CD4-positive, alpha-beta T cell (primary cell): ENCODE data around the gene LSM11. TPM values are rescaled to one million over a fixed set of nuclear protein-coding genes. Genes with fewer than 3 reads are reported as not detected.
A peak's percentile ranks its signal among the peaks of the same experiment; 100 is the strongest.
"Not testable (repeated sequence)": the region's sequence is repeated elsewhere in the genome, so short reads cannot be mapped to it uniquely, and the experiment has no call there.

ENCODE experiments used
- ATAC-seq: fragments of 200-7000 bp; cut with Tn5 transposase; one replicate; pipeline ENCODE4 v1.10.0; 2022; ENCODE audit warnings: mild to moderate bottlenecking; ENCODE audit not compliant: poor library complexity
- CTCF ChIA-PET: fragments of 350-600 bp; sonication (Branson Sonifier 250); formaldehyde crosslinking; loops from one replicate; lab custom pipeline; 2021; ENCODE audit warnings: antibody characterized with exemption, inconsistent platforms; lab: Charles Lee
- POLR2A ChIA-PET: fragments of 350-600 bp; sonication (Branson Sonifier 250); formaldehyde crosslinking; loops from one replicate; lab custom pipeline; 2021; ENCODE audit warnings: antibody characterized with exemption, inconsistent platforms; lab: Charles Lee
- DNase-seq, 14 experiments: peaks; one replicate each; pipeline ENCODE4 v3.0.0-alpha.2; 2013 to 2020; ENCODE audit warnings: mixed read lengths in 2 of 14
- H3K27ac ChIP-seq, 2 donors: one replicate each; pipeline versions ENCODE4 v1.5.1 to v1.7.0; 2013; ENCODE audit warnings: low read length in 2 of 2, low read depth in 1 of 2, mild to moderate bottlenecking in 1 of 2
- H3K27me3 ChIP-seq, 2 experiments: 1 replicate in 1 of 2; 2 replicates in 1 of 2; pipeline versions ENCODE4 v1.6.1 to v1.7.0; 2013; ENCODE audit warnings: low read length in 2 of 2, control low read depth in 1 of 2, mild to moderate bottlenecking in 1 of 2, moderate library complexity in 1 of 2; ENCODE audit not compliant: insufficient read depth in 2 of 2, control insufficient read depth in 1 of 2
- H3K36me3 ChIP-seq: one replicate; pipeline ENCODE4 v1.6.1; 2013; ENCODE audit warnings: low read length, control low read depth; ENCODE audit not compliant: insufficient read depth
- H3K4me1 ChIP-seq: one replicate; pipeline ENCODE4 v1.6.1; 2013; ENCODE audit warnings: low read length, control low read depth; ENCODE audit not compliant: insufficient read depth
- H3K4me3 ChIP-seq: one replicate; pipeline ENCODE4 v1.5.1; 2013; ENCODE audit warnings: mild to moderate bottlenecking, low read length, moderate library complexity
- H3K9me3 ChIP-seq, 2 experiments: 1 replicate in 1 of 2; 2 replicates in 1 of 2; pipeline versions ENCODE4 v1.6.1 to v1.7.0; 2013; ENCODE audit warnings: low read length in 2 of 2, mild to moderate bottlenecking in 2 of 2, control low read depth in 1 of 2, moderate library complexity in 1 of 2; ENCODE audit not compliant: control insufficient read depth in 1 of 2, insufficient read depth in 1 of 2
- H3K27ac Mint-ChIP-seq: one replicate; pipeline ENCODE4 v1.8.0; 2020; ENCODE audit warnings: mixed read lengths
- H3K27me3 Mint-ChIP-seq: one replicate; pipeline ENCODE4 v1.8.0; 2021; ENCODE audit warnings: mixed read lengths
- H3K36me3 Mint-ChIP-seq: one replicate; pipeline ENCODE4 v1.8.0; 2021; ENCODE audit warnings: low read depth, mixed read lengths
- H3K4me1 Mint-ChIP-seq: one replicate; pipeline ENCODE4 v1.8.0; 2021; ENCODE audit warnings: low read depth, mixed read lengths
- H3K4me3 Mint-ChIP-seq: one replicate; pipeline ENCODE4 v1.8.0; 2020; ENCODE audit warnings: mild to moderate bottlenecking, mixed read lengths
- H3K9me3 Mint-ChIP-seq: one replicate; pipeline ENCODE4 v1.8.0; 2020; ENCODE audit warnings: mixed read lengths
- intact Hi-C, 2 experiments: fragments of 100-400 bp; cut with DNase I in 1 of 2; cut with micrococcal nuclease in 1 of 2; formaldehyde crosslinking; loops; one replicate each; pipeline versions ENCODE4 v1.15.1 to v1.9.0; 2023 to 2025; cut with DNase I, micrococcal nuclease
- polyA plus RNA-seq, 2 donors: library from polyadenylated mRNA; unstranded; fragments of 120-200 nt; gene quantifications; one replicate each; pipeline ENCODE4 v1.2.1, GENCODE V29; 2013
- total RNA-seq, 174 experiments: library from RNA in 2 of 174; stranded (reverse) in 2 of 174; gene quantifications; one replicate each; pipeline ENCODE4 v1.2.3 and lab custom pipeline; 2021 to 2026
- TF ChIP-seq, protein P1 (sequence below): fragments of 200-600 bp; IDR thresholded peaks from one replicate; pipeline ENCODE4 v1.8.0; 2022; ENCODE audit warnings: antibody characterized with exemption, mild to moderate bottlenecking

Gene LSM11
- total RNA-seq (under 1 TPM; 0.49 to 0.70 TPM), total RNA-seq (lab: John Stamatoyannopoulos, UW) (4.7 to 46.5 (median 22.6) reads per million in 172 experiments)
- 3.4 TPM for polyA plus RNA-seq (2013, experiment 1 of 2)
- 2.9 TPM for polyA plus RNA-seq (2013, experiment 2 of 2)

- DNase-seq (peak; percentile 75 to 96 (median 88)), ATAC-seq (peak; percentile 97)
- ChIA-PET POLR2A (interaction anchor here (0.8 to 3.5 kb wide), 6 partner anchors 12 to 311 kb away, joined by 3 to 28 read pairs (median 6); partner anchors contain the start of genes C5orf52 and THG1L), CTCF (interaction anchor here (0.6 to 2.9 kb wide), 34 partner anchors 11 to 1463 kb away, joined by 3 to 54 read pairs (median 4); partner anchors contain the start of genes CLINT1 and THG1L)
- H3K9me3 ChIP-seq = no peaks in the 10 kb centered on the region
- H3K27ac ChIP-seq = no peak within 1 kb of the TSS
- intact Hi-C loops = loop anchor here (1.0 to 5.0 kb wide), 9 partner anchors 12 to 601 kb away; partner anchors contain the start of genes SOX30 (in 2 of the 2), THG1L (in 2 of the 2), CYFIP2 (in 1 of the 2) and MED7 (in 1 of the 2)
- peaks cover 20% of the 10 kb centered on the region for H3K4me1 ChIP-seq
- H3K4me3 ChIP-seq = peak within 1 kb of the TSS; percentile 60
- no peaks in the 10 kb centered on the region for H3K27me3 ChIP-seq
- Mint-ChIP-seq H3K9me3 (no peaks in the 10 kb centered on the region), H3K4me1 (peaks cover 36% of the 10 kb centered on the region), H3K27ac (peak within 1 kb of the TSS; percentile 68), H3K27me3 (no peaks in the 10 kb centered on the region), H3K36me3 (peaks cover 19% of the 10 kb centered on the region), H3K4me3 (peak within 1 kb of the TSS; percentile 96)
- peaks cover 10% of the 10 kb centered on the region for H3K36me3 ChIP-seq
- TF ChIP-seq, protein P1, sequence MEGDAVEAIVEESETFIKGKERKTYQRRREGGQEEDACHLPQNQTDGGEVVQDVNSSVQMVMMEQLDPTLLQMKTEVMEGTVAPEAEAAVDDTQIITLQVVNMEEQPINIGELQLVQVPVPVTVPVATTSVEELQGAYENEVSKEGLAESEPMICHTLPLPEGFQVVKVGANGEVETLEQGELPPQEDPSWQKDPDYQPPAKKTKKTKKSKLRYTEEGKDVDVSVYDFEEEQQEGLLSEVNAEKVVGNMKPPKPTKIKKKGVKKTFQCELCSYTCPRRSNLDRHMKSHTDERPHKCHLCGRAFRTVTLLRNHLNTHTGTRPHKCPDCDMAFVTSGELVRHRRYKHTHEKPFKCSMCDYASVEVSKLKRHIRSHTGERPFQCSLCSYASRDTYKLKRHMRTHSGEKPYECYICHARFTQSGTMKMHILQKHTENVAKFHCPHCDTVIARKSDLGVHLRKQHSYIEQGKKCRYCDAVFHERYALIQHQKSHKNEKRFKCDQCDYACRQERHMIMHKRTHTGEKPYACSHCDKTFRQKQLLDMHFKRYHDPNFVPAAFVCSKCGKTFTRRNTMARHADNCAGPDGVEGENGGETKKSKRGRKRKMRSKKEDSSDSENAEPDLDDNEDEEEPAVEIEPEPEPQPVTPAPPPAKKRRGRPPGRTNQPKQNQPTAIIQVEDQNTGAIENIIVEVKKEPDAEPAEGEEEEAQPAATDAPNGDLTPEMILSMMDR = peak; percentile 99
Observed at GRCh38 chr5:157743163-157744050, at the start of gene LSM11. TSS of gene LSM11 (plus strand) at chr5:157743712. CDS start at chr5:157743751, 39 bp downstream.

- POLR2A ChIA-PET, H3K4me3 ChIP-seq, H3K27me3 Mint-ChIP-seq, H3K27me3 ChIP-seq, H3K4me1 Mint-ChIP-seq, DNase-seq, intact Hi-C loops, H3K36me3 ChIP-seq, H3K4me3 Mint-ChIP-seq, H3K9me3 Mint-ChIP-seq, H3K27ac Mint-ChIP-seq, H3K27ac ChIP-seq, H3K4me1 ChIP-seq, ATAC-seq, H3K36me3 Mint-ChIP-seq, CTCF ChIA-PET: not testable (repeated sequence)
- peaks cover 17 to 23% of the 10 kb centered on the region in 2 experiments for H3K9me3 ChIP-seq
Observed at GRCh38 chr5:157693816-157694215, 49.7 kb upstream of the LSM11 start.

GRCh38 chr5:157696154-157696553 is 47.4 kb upstream of the LSM11 start:
- H3K36me3 ChIP-seq, intact Hi-C loops, H3K27me3 ChIP-seq, H3K4me3 Mint-ChIP-seq, H3K4me3 ChIP-seq, H3K4me1 Mint-ChIP-seq, DNase-seq, H3K27ac Mint-ChIP-seq, H3K9me3 Mint-ChIP-seq, ATAC-seq, H3K4me1 ChIP-seq, H3K36me3 Mint-ChIP-seq, H3K27me3 Mint-ChIP-seq, POLR2A ChIA-PET, H3K27ac ChIP-seq, CTCF ChIA-PET: not testable (repeated sequence)
- peaks cover 15 to 23% of the 10 kb centered on the region in 2 experiments for H3K9me3 ChIP-seq

GRCh38 chr5:157698674-157699073 is 44.8 kb upstream of the LSM11 start:
- H3K36me3 Mint-ChIP-seq, CTCF ChIA-PET, H3K4me1 ChIP-seq, H3K27ac ChIP-seq, POLR2A ChIA-PET, H3K9me3 Mint-ChIP-seq, intact Hi-C loops, H3K36me3 ChIP-seq, H3K27ac Mint-ChIP-seq, ATAC-seq, H3K4me3 ChIP-seq, H3K27me3 Mint-ChIP-seq, H3K4me3 Mint-ChIP-seq, H3K27me3 ChIP-seq, H3K4me1 Mint-ChIP-seq, DNase-seq: not testable (repeated sequence)
- H3K9me3 ChIP-seq = peaks cover 13 to 23% of the 10 kb centered on the region in 2 experiments
